ENCODE results near the gene ANKRD29.
"Not testable (repeated sequence)": the region's sequence is repeated elsewhere in the genome, so short reads cannot be mapped to it uniquely, and the experiment has no call there.

- TF ChIP-seq, protein P1, sequence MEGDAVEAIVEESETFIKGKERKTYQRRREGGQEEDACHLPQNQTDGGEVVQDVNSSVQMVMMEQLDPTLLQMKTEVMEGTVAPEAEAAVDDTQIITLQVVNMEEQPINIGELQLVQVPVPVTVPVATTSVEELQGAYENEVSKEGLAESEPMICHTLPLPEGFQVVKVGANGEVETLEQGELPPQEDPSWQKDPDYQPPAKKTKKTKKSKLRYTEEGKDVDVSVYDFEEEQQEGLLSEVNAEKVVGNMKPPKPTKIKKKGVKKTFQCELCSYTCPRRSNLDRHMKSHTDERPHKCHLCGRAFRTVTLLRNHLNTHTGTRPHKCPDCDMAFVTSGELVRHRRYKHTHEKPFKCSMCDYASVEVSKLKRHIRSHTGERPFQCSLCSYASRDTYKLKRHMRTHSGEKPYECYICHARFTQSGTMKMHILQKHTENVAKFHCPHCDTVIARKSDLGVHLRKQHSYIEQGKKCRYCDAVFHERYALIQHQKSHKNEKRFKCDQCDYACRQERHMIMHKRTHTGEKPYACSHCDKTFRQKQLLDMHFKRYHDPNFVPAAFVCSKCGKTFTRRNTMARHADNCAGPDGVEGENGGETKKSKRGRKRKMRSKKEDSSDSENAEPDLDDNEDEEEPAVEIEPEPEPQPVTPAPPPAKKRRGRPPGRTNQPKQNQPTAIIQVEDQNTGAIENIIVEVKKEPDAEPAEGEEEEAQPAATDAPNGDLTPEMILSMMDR (IDR thresholded peaks at IDR 0.05), result not testable (repeated sequence)
- not testable (repeated sequence) for TF ChIP-seq POLR2AphosphoS5, POLR2A (IDR thresholded peaks at IDR 0.05)
Observed at GRCh38 chr18:23636433-23636832, 26.3 kb downstream of the ANKRD29 start.
